PC-3 (cell line): ENCODE results near the gene SPATS2. TPM values are rescaled to one million over a fixed set of nuclear protein-coding genes. Genes with fewer than 3 reads are reported as not detected.

Experiments used
- ATAC-seq: fragments of 200-7000 bp; cut with Tn5 transposase; 2 replicates; pipeline ENCODE4 v1.9.1; 2020; ENCODE audit warnings: mild to moderate bottlenecking, moderate library complexity
- BruUV-seq: library from RNA; stranded (reverse); fragments of 400-500 nt; replicated peaks from 2 replicates; lab custom pipeline; 2021; lab: Mats Ljungman, UMichigan
- CTCF ChIA-PET: fragments of 300-600 bp; sonication (Branson Sonifier 250); formaldehyde crosslinking; loops from one replicate; lab custom pipeline; 2022; ENCODE audit warnings: antibody characterized with exemption; lab: Charles Lee
- POLR2A ChIA-PET: fragments of 300-600 bp; sonication (Branson Sonifier 250); formaldehyde crosslinking; loops from one replicate; lab custom pipeline; 2022; ENCODE audit warnings: antibody characterized with exemption; ENCODE audit not compliant: unreplicated experiment; lab: Charles Lee
- DNase-seq: peaks from one replicate; pipeline ENCODE4 v3.0.0-alpha.2; 2015
- H2AFZ ChIP-seq: fragments of 300-600 bp; sonication (generic); 2 replicates; pipeline ENCODE4 v1.6.0; 2016; ENCODE audit warnings: antibody characterized with exemption, low read length
- H3F3A ChIP-seq: fragments of 300-600 bp; sonication (generic); one replicate; pipeline ENCODE4 v1.6.0; 2017; ENCODE audit warnings: antibody characterized with exemption, low read length, control low read depth, mild to moderate bottlenecking; ENCODE audit not compliant: unreplicated experiment
- H3K27ac ChIP-seq: fragments of 300-600 bp; sonication (generic); 2 replicates; pipeline ENCODE4 v1.5.1; 2016; ENCODE audit warnings: mild to moderate bottlenecking, low read length
- H3K27me3 ChIP-seq: fragments of 300-600 bp; sonication (generic); 2 replicates; pipeline ENCODE4 v1.6.1; 2016; ENCODE audit warnings: low read length, mixed read lengths
- H3K36me3 ChIP-seq: fragments of 300-600 bp; sonication (generic); 2 replicates; pipeline ENCODE4 v1.6.1; 2016; ENCODE audit warnings: low read depth, mixed run types, low read length, mixed read lengths
- H3K4me1 ChIP-seq: fragments of 300-600 bp; sonication (generic); 2 replicates; pipeline ENCODE4 v1.5.1; 2016; ENCODE audit warnings: low read length; ENCODE audit not compliant: insufficient read depth
- H3K4me2 ChIP-seq: fragments of 300-600 bp; sonication (generic); 2 replicates; pipeline ENCODE4 v1.6.0; 2016; ENCODE audit warnings: low read length
- H3K4me3 ChIP-seq: fragments of 300-600 bp; sonication (generic); 2 replicates; pipeline ENCODE4 v1.5.1; 2016; ENCODE audit warnings: mild to moderate bottlenecking, low read length, mixed read lengths
- H3K79me2 ChIP-seq: fragments of 300-600 bp; sonication (generic); 2 replicates; pipeline ENCODE4 v1.6.1; 2017; ENCODE audit warnings: low read length, mixed read lengths
- H3K9ac ChIP-seq: fragments of 300-600 bp; sonication (generic); 2 replicates; pipeline ENCODE4 v1.6.0; 2016; ENCODE audit warnings: mild to moderate bottlenecking, low read length
- H3K9me2 ChIP-seq: fragments of 300-600 bp; sonication (generic); replicated peaks from 2 replicates; pipeline ENCODE4 v1.6.1; 2016; ENCODE audit warnings: mixed run types, low read length, mixed read lengths
- H3K9me3 ChIP-seq: fragments of 300-600 bp; sonication (generic); 2 replicates; pipeline ENCODE4 v1.6.1; 2016; ENCODE audit warnings: low read length, mixed read lengths
- H4K20me1 ChIP-seq: fragments of 300-600 bp; sonication (generic); 2 replicates; pipeline ENCODE4 v1.6.1; 2016; ENCODE audit warnings: low read length, mixed read lengths
- EZH2 ChIP-seq: fragments of 300-600 bp; sonication (generic); IDR thresholded peaks from one replicate; pipeline ENCODE4 v1.6.1; 2017; ENCODE audit warnings: antibody characterized with exemption, mild to moderate bottlenecking, low read length; ENCODE audit not compliant: unreplicated experiment
- EZH2phosphoT487 ChIP-seq: fragments of 300-600 bp; sonication (generic); IDR thresholded peaks from 2 replicates; pipeline ENCODE4 v1.6.1; 2018; ENCODE audit warnings: mild to moderate bottlenecking, antibody characterized with exemption, low read length, borderline replicate concordance
- intact Hi-C: fragments of 100-400 bp; cut with micrococcal nuclease; formaldehyde crosslinking; loops from 2 replicates; pipeline ENCODE4 v1.9.0; 2023
- total RNA-seq: library from RNA; depleted of rRNA; stranded (reverse); fragments of >200 nt; gene quantifications from 2 replicates; pipeline ENCODE4 v1.2.3, GENCODE V29; 2014
- TF ChIP-seq, protein P1 (sequence below): fragments of 300-600 bp; sonication (generic); conservative IDR thresholded peaks from 2 replicates; pipeline ENCODE4 v1.5.1; 2017; ENCODE audit warnings: antibody characterized with exemption, low read depth, mild to moderate bottlenecking, low read length

The SPATS2 gene
- total RNA-seq, 1 experiment from 2014 or later, result 27.0 TPM

DNA sequence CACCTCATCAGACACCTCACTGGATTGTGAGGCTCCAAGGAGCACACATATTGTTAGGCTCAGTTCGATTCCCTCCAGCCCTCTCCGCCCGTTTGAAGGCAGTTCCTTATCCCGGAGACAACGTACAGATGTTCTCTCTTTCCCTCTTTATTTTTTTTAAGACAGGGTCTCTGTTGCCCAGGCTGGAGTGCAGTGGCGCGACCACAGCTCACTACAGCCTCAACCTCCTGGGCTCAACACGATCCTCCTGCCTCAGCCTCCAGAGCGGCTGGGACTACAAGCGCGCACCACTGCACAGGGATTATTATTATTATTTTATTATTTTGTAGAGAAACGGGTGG lies 44.9 kb upstream of the SPATS2 start:
- TF ChIP-seq, protein P1, sequence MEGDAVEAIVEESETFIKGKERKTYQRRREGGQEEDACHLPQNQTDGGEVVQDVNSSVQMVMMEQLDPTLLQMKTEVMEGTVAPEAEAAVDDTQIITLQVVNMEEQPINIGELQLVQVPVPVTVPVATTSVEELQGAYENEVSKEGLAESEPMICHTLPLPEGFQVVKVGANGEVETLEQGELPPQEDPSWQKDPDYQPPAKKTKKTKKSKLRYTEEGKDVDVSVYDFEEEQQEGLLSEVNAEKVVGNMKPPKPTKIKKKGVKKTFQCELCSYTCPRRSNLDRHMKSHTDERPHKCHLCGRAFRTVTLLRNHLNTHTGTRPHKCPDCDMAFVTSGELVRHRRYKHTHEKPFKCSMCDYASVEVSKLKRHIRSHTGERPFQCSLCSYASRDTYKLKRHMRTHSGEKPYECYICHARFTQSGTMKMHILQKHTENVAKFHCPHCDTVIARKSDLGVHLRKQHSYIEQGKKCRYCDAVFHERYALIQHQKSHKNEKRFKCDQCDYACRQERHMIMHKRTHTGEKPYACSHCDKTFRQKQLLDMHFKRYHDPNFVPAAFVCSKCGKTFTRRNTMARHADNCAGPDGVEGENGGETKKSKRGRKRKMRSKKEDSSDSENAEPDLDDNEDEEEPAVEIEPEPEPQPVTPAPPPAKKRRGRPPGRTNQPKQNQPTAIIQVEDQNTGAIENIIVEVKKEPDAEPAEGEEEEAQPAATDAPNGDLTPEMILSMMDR, result no peak
- TF ChIP-seq EZH2phosphoT487 (no peak), EZH2 (no peak)
- peaks cover 12% of the 10 kb centered on the region; the same call in 1 of the 2 replicates for H3K4me1 ChIP-seq
- 0 out of 2 replicates have a peak overlapping the region, but pooled peaks have one; percentile 9 for H3K27ac ChIP-seq
- H3K4me3 ChIP-seq, result peak overlapping the region; percentile 87
- peak overlapping the region; percentile 87 for H3K4me2 ChIP-seq
- TSS peak; percentile 94 for BruUV-seq
- POLR2A ChIA-PET, result interaction anchor here (0.7 to 1.0 kb wide), 2 partner anchors 25 to 34 kb away, joined by 3 to 5 read pairs; no protein-coding TSS in a partner anchor
- H3K9me2 ChIP-seq, result no peaks in the 10 kb centered on the region
- no peak for DNase-seq
- H3K9ac ChIP-seq, result peak overlapping the region; percentile 91
- ATAC-seq, result no peak
- H3K27me3 ChIP-seq, result no peaks in the 10 kb centered on the region
- H2AFZ ChIP-seq, result peak overlapping the region; percentile 95
- peaks cover 20% of the 10 kb centered on the region for H3K36me3 ChIP-seq
- intact Hi-C loops, result no loop called here
- H3K79me2 ChIP-seq, result peaks cover 19% of the 10 kb centered on the region
- H3F3A ChIP-seq, result no peaks in the 10 kb centered on the region
- CTCF ChIA-PET, result interaction anchor here (0.6 to 1.7 kb wide), 7 partner anchors 9 to 334 kb away, joined by 3 to 23 read pairs (median 5); no protein-coding TSS in a partner anchor
- no peaks in the 10 kb centered on the region for H3K9me3 ChIP-seq
- H4K20me1 ChIP-seq, result no peaks in the 10 kb centered on the region

DNA sequence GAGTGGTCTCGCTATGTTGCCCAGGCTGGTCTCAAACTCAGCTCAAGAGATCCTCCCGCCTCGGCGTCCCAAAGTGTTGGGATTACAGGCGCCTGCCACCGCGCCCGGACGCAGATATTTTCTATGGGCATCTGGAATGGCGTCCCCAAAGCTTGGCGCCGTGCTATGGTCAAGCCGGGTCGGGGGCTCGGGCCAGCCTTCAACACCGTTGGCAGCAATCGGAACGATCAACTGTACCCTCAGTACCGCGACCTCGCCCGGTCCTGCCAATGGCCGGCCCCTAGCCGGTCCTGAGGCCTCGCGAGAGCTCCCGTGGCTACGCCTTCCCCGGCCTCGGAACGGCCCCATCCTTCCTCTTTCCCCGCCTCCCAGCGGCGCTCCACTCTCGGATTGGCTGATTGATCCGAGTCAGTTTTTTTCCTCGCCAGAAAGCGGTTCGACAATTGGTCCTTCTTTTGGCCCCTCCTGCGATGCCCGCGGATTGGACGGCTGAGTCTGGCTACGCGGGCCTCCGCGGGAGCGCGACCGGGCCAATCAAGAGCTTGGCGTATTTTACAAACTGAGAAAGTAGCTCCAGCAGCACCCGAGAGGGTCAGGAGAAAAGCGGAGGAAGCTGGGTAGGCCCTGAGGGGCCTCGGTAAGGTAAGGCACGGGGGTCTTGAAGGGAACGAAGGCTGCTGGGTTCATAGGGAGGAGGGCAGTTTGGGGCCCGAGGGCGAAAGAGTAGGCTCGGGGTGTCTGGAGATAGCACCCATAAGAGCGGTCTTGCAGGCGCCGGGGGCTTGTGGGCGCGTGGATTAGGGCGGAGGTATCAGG lies 44.3 kb upstream of the SPATS2 start, which contains the start of gene TROAP:
TSS of gene TROAP (plus strand) at position 548 of the 816 bp plus-strand sequence. CDS start 354 bp downstream, outside the sequence.
- Histone ChIP-seq H3K27ac (0 out of 2 replicates have a peak within 1 kb of the TSS, but pooled peaks have one; percentile 9), H3K27me3 (no peaks in the 10 kb centered on the region), H4K20me1 (no peaks in the 10 kb centered on the region), H3K9ac (peak within 1 kb of the TSS; percentile 91), H2AFZ (peak within 1 kb of the TSS; percentile 95), H3K79me2 (peaks cover 19% of the 10 kb centered on the region), H3K9me2 (no peaks in the 10 kb centered on the region), H3K4me3 (peak within 1 kb of the TSS; percentile 87), H3K4me2 (peak within 1 kb of the TSS; percentile 100), H3K4me1 (peaks cover 12% of the 10 kb centered on the region; the same call in 1 of the 2 replicates), H3K9me3 (no peaks in the 10 kb centered on the region), H3F3A (no peaks in the 10 kb centered on the region), H3K36me3 (peaks cover 22% of the 10 kb centered on the region)
- ATAC-seq (peak; percentile 99), DNase-seq (peak; percentile 99)
- CTCF ChIA-PET, result interaction anchor here (0.6 to 1.7 kb wide), 9 partner anchors 9 to 334 kb away, joined by 3 to 23 read pairs (median 5); partner anchors contain the start of gene DNAJC22
- POLR2A ChIA-PET, result interaction anchor here (0.5 to 1.0 kb wide), 11 partner anchors 9 to 991 kb away, joined by 3 to 8 read pairs (median 4); partner anchors contain the start of gene SPATS2
- BruUV-seq, result no TSS peak
- intact Hi-C loops, result no loop called here
- TF ChIP-seq EZH2phosphoT487 (no peak), EZH2 (no peak)
- TF ChIP-seq, protein P1, result no peak
